ENCODE measurements around the gene BRAF. TPM values are rescaled to one million over a fixed set of nuclear protein-coding genes. Genes with fewer than 3 reads are reported as not detected.
"Not testable (repeated sequence)": the region's sequence is repeated elsewhere in the genome, so short reads cannot be mapped to it uniquely, and the experiment has no call there.

Gene BRAF
- total and polyA plus RNA-seq, 4 donors: 4.1 to 55.5 (median 29.9) TPM

- no peaks in the 10 kb centered on the region for H3K4me1 ChIP-seq (ENCODE audit: control insufficient read depth in 1 of 2, insufficient read depth in 2 of 2, low read length in 2 of 2)
- WGBS, 2 donors: 1 to 2% methylated on average over 25 to 41 of the region's 41 CpGs
- H3K27me3 ChIP-seq (ENCODE audit: control insufficient read depth in 1 of 2, insufficient read depth in 2 of 2, low read length in 1 of 2): no peaks in the 10 kb centered on the region
- intact Hi-C loops (cut with DNase I): loop anchor here in 1 of 2 donors (5.0 kb wide), 1 partner anchor 340 kb away; the partner anchor contains the start of gene MRPS33
- no peaks in the 10 kb centered on the region for H3K9me3 ChIP-seq (ENCODE audit: control insufficient read depth, low read length)
- peak; percentile 69 to 88 for DNase-seq
- peak within 1 kb of the TSS; percentile 72 to 95 for H3K4me3 ChIP-seq (ENCODE audit: low read length in 2 of 2)
- no peaks in the 10 kb centered on the region for H3K36me3 ChIP-seq (ENCODE audit: control insufficient read depth in 1 of 2, insufficient read depth in 2 of 2, low read length in 1 of 2)
- H3K27ac ChIP-seq (ENCODE audit: low read depth in 1 of 2, low read length in 2 of 2): peak within 1 kb of the TSS in 1 of 2 donors; percentile 53
- ATAC-seq (ENCODE audit: low FRiP score): peak; percentile 65
Observed at GRCh38 chr7:140672382-140673062, 252.2 kb downstream of the BRAF start, which contains the start of gene ADCK2. TSS of gene ADCK2 (plus strand) at chr7:140672945. CDS start at chr7:140673331, 386 bp downstream.

- Histone ChIP-seq H3K36me3 (ENCODE audit: control insufficient read depth in 1 of 2, insufficient read depth in 2 of 2, low read length in 1 of 2) (no peaks in the 10 kb centered on the region), H3K27me3 (ENCODE audit: control insufficient read depth in 1 of 2, insufficient read depth in 2 of 2, low read length in 1 of 2) (no peaks in the 10 kb centered on the region), H3K9me3 (ENCODE audit: control insufficient read depth, low read length) (no peaks in the 10 kb centered on the region), H3K4me3 (ENCODE audit: low read length in 2 of 2) (no peak overlapping the region), H3K4me1 (ENCODE audit: control insufficient read depth in 1 of 2, insufficient read depth in 2 of 2, low read length in 2 of 2) (no peaks in the 10 kb centered on the region), H3K27ac (ENCODE audit: low read depth in 1 of 2, low read length in 2 of 2) (no peak overlapping the region)
- peak in 1 of 2 donors; percentile 57 for DNase-seq
- WGBS, 2 donors: 73 to 77% methylated on average over 15 of the region's 15 CpGs
- no peak for ATAC-seq (ENCODE audit: low FRiP score)
- intact Hi-C loops (cut with DNase I): loop anchor here in 1 of 2 donors (5.0 kb wide), 1 partner anchor 340 kb away; the partner anchor contains the start of gene MRPS33
Observed at GRCh38 chr7:140671966-140672365, 252.8 kb downstream of the BRAF start.

GRCh38 chr7:140670343-140670935 is 254.3 kb downstream of the BRAF start:
- no peak for ATAC-seq (ENCODE audit: low FRiP score)
- no peaks in the 10 kb centered on the region for H3K9me3 ChIP-seq (ENCODE audit: control insufficient read depth, low read length)

GRCh38 chr7:140669862-140670261 is 254.9 kb downstream of the BRAF start:
- H3K27me3 ChIP-seq (ENCODE audit: control insufficient read depth in 1 of 2, insufficient read depth in 2 of 2, low read length in 1 of 2); H3K4me1 ChIP-seq (ENCODE audit: control insufficient read depth in 1 of 2, insufficient read depth in 2 of 2, low read length in 2 of 2); ATAC-seq (ENCODE audit: low FRiP score); H3K27ac ChIP-seq (ENCODE audit: low read depth in 1 of 2, low read length in 2 of 2); H3K9me3 ChIP-seq (ENCODE audit: control insufficient read depth, low read length); H3K4me3 ChIP-seq (ENCODE audit: low read length in 2 of 2); H3K36me3 ChIP-seq (ENCODE audit: control insufficient read depth in 1 of 2, insufficient read depth in 2 of 2, low read length in 1 of 2): not testable (repeated sequence)
- WGBS, 2 donors: 88 to 90% methylated on average over 8 to 10 of the region's 10 CpGs
- DNase-seq: peak in 1 of 2 donors; percentile 24
- intact Hi-C loops (cut with DNase I): loop anchor here in 1 of 2 donors (5.0 kb wide), 1 partner anchor 342 kb away; the partner anchor contains the start of gene MRPS33

More at GRCh38 chr7:140670343-140670935, 254.3 kb downstream of the BRAF start:
- Histone ChIP-seq H3K36me3 (ENCODE audit: control insufficient read depth in 1 of 2, insufficient read depth in 2 of 2, low read length in 1 of 2) (no peaks in the 10 kb centered on the region), H3K27ac (ENCODE audit: low read depth in 1 of 2, low read length in 2 of 2) (no peak overlapping the region), H3K4me1 (ENCODE audit: control insufficient read depth in 1 of 2, insufficient read depth in 2 of 2, low read length in 2 of 2) (no peaks in the 10 kb centered on the region), H3K27me3 (ENCODE audit: control insufficient read depth in 1 of 2, insufficient read depth in 2 of 2, low read length in 1 of 2) (no peaks in the 10 kb centered on the region), H3K4me3 (ENCODE audit: low read length in 2 of 2) (no peak overlapping the region)
- intact Hi-C loops (cut with DNase I): loop anchor here in 1 of 2 donors (5.0 kb wide), 1 partner anchor 342 kb away; the partner anchor contains the start of gene MRPS33
- 77 to 79% methylated on average over 4 of the region's 4 CpGs for WGBS, 2 donors
- DNase-seq: peak in 1 of 2 donors; percentile 9

GRCh38 chr7:140669352-140669751 is 255.4 kb downstream of the BRAF start:
- intact Hi-C loops (cut with DNase I): no loop called here
- no peaks in the 10 kb centered on the region for H3K36me3 ChIP-seq (ENCODE audit: control insufficient read depth in 1 of 2, insufficient read depth in 2 of 2, low read length in 1 of 2)
- 87 to 91% methylated on average over 3 of the region's 3 CpGs for WGBS, 2 donors
- no peak for ATAC-seq (ENCODE audit: low FRiP score)
- no peaks in the 10 kb centered on the region for H3K9me3 ChIP-seq (ENCODE audit: control insufficient read depth, low read length)
- no peak overlapping the region for H3K27ac ChIP-seq (ENCODE audit: low read depth in 1 of 2, low read length in 2 of 2)
- H3K4me3 ChIP-seq (ENCODE audit: low read length in 2 of 2): no peak overlapping the region
- H3K27me3 ChIP-seq (ENCODE audit: control insufficient read depth in 1 of 2, insufficient read depth in 2 of 2, low read length in 1 of 2): no peaks in the 10 kb centered on the region
- DNase-seq: no peak
- no peaks in the 10 kb centered on the region for H3K4me1 ChIP-seq (ENCODE audit: control insufficient read depth in 1 of 2, insufficient read depth in 2 of 2, low read length in 2 of 2)

Other genes with a start within 250 kb of the BRAF start
- gene NDUFB2, start 228.2 kb downstream of the BRAF start, total RNA-seq: 100 to 1,000 TPM; 106 to 124 TPM
- 100 to 1,000 TPM; 227 to 615 TPM for gene NDUFB2, start 228.2 kb downstream of the BRAF start, polyA plus RNA-seq
- gene MRPS33, start 90.0 kb upstream of the BRAF start, total RNA-seq: 10 to 100 TPM; 21.0 to 23.4 TPM
- 10 to 100 TPM; 36.8 to 72.5 TPM for gene MRPS33, start 90.0 kb upstream of the BRAF start, polyA plus RNA-seq
- gene TMEM178B, start 149.1 kb upstream of the BRAF start, total RNA-seq: under 1 TPM; 0.26 to 0.42 TPM
- gene TMEM178B, start 149.1 kb upstream of the BRAF start, polyA plus RNA-seq: under 1 TPM; 0.05 to 0.13 TPM

Measured in aorta (tissue), 5 donors.